Vagina (tissue), 2 donors: ENCODE results near the gene NAPA.

Experiments used
- CTCF ChIP-seq, 3 experiments: fragments of 450-650 bp in 2 of 3; fragments of 200-600 bp in 1 of 3; sonication (generic) in 1 of 3; IDR thresholded peaks; one replicate each; pipeline ENCODE4 v1.5.1; 2017 to 2019; ENCODE audit warnings: antibody characterized with exemption in 3 of 3, mild to moderate bottlenecking in 2 of 3, moderate library complexity in 2 of 3
- POLR2A ChIP-seq, 2 donors: fragments of 450-650 bp; IDR thresholded peaks; one replicate each; pipeline ENCODE4 v1.6.1; 2017; ENCODE audit warnings: antibody characterized with exemption in 2 of 2, mild to moderate bottlenecking in 2 of 2, moderate library complexity in 2 of 2
- POLR2AphosphoS5 ChIP-seq, 2 donors: sonication (generic); formaldehyde crosslinking; IDR thresholded peaks; one replicate each; pipeline ENCODE4 v1.9.0; 2017; ENCODE audit warnings: antibody characterized with exemption in 2 of 2, mild to moderate bottlenecking in 2 of 2, low read depth in 1 of 2; ENCODE audit not compliant: insufficient read depth in 1 of 2

GRCh38 chr19:47534628-47535027, 19.8 kb upstream of the NAPA start:
- TF ChIP-seq POLR2A (IDR thresholded peaks at IDR 0.05), result no peak
- no peak for TF ChIP-seq POLR2AphosphoS5 (IDR thresholded peaks at IDR 0.05; ENCODE audit: insufficient read depth in 1 of 2, low read depth in 1 of 2)
- no peak for TF ChIP-seq CTCF (IDR thresholded peaks at IDR 0.05)
